Kidney (tissue), 14 donors: ENCODE results near the gene CA12. TPM values are rescaled to one million over a fixed set of nuclear protein-coding genes. Genes with fewer than 3 reads are reported as not detected.
"Not testable (repeated sequence)": the region's sequence is repeated elsewhere in the genome, so short reads cannot be mapped to it uniquely, and the experiment has no call there.

Experiments used
- DNase-seq, 5 donors: peaks; one replicate each; pipeline ENCODE4 v3.0.0-alpha.2; 2013 to 2020
- FAIRE-seq: peaks from 2 replicates; lab custom pipeline; 2012; peaks lifted over from hg19 to GRCh38; lab: Jason Lieb, UNC
- H3K27ac ChIP-seq, 2 donors: one replicate each; pipeline ENCODE4 v1.7.0; 2013; ENCODE audit warnings: low read depth in 2 of 2, low read length in 2 of 2, inconsistent platforms in 1 of 2
- H3K27me3 ChIP-seq: one replicate; pipeline ENCODE4 v1.7.1; 2013; ENCODE audit warnings: low read length, inconsistent platforms; ENCODE audit not compliant: control insufficient read depth, insufficient read depth
- H3K36me3 ChIP-seq, 3 donors: one replicate each; pipeline versions ENCODE4 v1.7.0 to v1.7.1; 2013; ENCODE audit warnings: low read length in 3 of 3, control low read depth in 1 of 3, inconsistent platforms in 1 of 3; ENCODE audit not compliant: insufficient read depth in 3 of 3, control insufficient read depth in 2 of 3
- H3K4me1 ChIP-seq, 3 donors: one replicate each; pipeline versions ENCODE4 v1.7.0 to v1.7.1; 2013; ENCODE audit warnings: low read length in 3 of 3, inconsistent platforms in 1 of 3, low read depth in 1 of 3; ENCODE audit not compliant: control insufficient read depth in 2 of 3, insufficient read depth in 2 of 3
- H3K4me3 ChIP-seq, 3 donors: one replicate each; pipeline versions ENCODE4 v1.7.0 to v1.8.1; 2013; ENCODE audit warnings: low read length in 3 of 3, control low read depth in 1 of 3, inconsistent platforms in 1 of 3
- H3K9ac ChIP-seq, 3 donors: one replicate each; pipeline versions ENCODE4 v1.7.0 to v1.7.1; 2013; ENCODE audit warnings: low read length in 3 of 3, control low read depth in 1 of 3, inconsistent platforms in 1 of 3
- H3K9me3 ChIP-seq, 3 donors: one replicate each; pipeline versions ENCODE4 v1.7.0 to v1.7.1; 2013; ENCODE audit warnings: low read length in 3 of 3, control low read depth in 1 of 3, inconsistent platforms in 1 of 3; ENCODE audit not compliant: control insufficient read depth in 2 of 3, insufficient read depth in 1 of 3
- intact Hi-C: fragments of 100-400 bp; cut with DNase I; formaldehyde crosslinking; loops from one replicate; pipeline ENCODE4 v1.11.1; 2022
- polyA plus RNA-seq: library from polyadenylated mRNA; stranded (reverse); fragments of 350-450 nt; fragmentation: Illumina TruSeq; extraction: RNeasy Lipid Tissue Mini Kit (QIAGEN cat#74804); gene quantifications from one replicate; pipeline ENCODE4 v1.2.3, GENCODE V29; 2014; ENCODE audit warnings: low read depth, low replicate concordance; ENCODE audit not compliant: insufficient read depth
- total RNA-seq: library from RNA; stranded (reverse); fragmentation: NEBNext Ultra II Directional; extraction: Animal tissue kit (Norgen Biotek cat#: 25700); gene quantifications from one replicate; pipeline ENCODE4 v1.2.1, GENCODE V29; 2021
- TF ChIP-seq, protein P1 (sequence below): IDR thresholded peaks from 3 replicates; pipeline ENCODE4 v1.5.1; 2012; ENCODE audit warnings: mild to moderate bottlenecking, moderate library complexity, borderline replicate concordance; ENCODE audit not compliant: insufficient read depth; ENCODE audit errors: extremely low read depth
- donor health status: control.
- donor health status: control.
- donor health status: control.
- donor health status: control.
- donor health status: control.
- donor health status: DM: yes; HTN: yes; CAD: no.
- donor health status: Normal renal cell carcinoma (clear cell type).

The CA12 gene
- total and polyA plus RNA-seq, 2 donors from 2014 or later: 237 to 242 TPM

GRCh38 chr15:63345391-63345752 is 36.3 kb downstream of the CA12 start:
- H3K27me3 ChIP-seq: no peaks in the 10 kb centered on the region
- DNase-seq: no peak
- peaks cover 0 to 34% (median 10%) of the 10 kb centered on the region in 3 donors for H3K36me3 ChIP-seq
- H3K9ac ChIP-seq: no peak overlapping the region
- H3K4me1 ChIP-seq: peaks cover 0 to 35% (median 33%) of the 10 kb centered on the region in 3 donors
- no peak overlapping the region for H3K4me3 ChIP-seq
- intact Hi-C loops: no loop called here
- H3K27ac ChIP-seq: peak overlapping the region in 1 of 2 donors; percentile 38
- TF ChIP-seq, protein P1, sequence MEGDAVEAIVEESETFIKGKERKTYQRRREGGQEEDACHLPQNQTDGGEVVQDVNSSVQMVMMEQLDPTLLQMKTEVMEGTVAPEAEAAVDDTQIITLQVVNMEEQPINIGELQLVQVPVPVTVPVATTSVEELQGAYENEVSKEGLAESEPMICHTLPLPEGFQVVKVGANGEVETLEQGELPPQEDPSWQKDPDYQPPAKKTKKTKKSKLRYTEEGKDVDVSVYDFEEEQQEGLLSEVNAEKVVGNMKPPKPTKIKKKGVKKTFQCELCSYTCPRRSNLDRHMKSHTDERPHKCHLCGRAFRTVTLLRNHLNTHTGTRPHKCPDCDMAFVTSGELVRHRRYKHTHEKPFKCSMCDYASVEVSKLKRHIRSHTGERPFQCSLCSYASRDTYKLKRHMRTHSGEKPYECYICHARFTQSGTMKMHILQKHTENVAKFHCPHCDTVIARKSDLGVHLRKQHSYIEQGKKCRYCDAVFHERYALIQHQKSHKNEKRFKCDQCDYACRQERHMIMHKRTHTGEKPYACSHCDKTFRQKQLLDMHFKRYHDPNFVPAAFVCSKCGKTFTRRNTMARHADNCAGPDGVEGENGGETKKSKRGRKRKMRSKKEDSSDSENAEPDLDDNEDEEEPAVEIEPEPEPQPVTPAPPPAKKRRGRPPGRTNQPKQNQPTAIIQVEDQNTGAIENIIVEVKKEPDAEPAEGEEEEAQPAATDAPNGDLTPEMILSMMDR: no peak
- no peak for FAIRE-seq
- no peaks in the 10 kb centered on the region for H3K9me3 ChIP-seq

DNA sequence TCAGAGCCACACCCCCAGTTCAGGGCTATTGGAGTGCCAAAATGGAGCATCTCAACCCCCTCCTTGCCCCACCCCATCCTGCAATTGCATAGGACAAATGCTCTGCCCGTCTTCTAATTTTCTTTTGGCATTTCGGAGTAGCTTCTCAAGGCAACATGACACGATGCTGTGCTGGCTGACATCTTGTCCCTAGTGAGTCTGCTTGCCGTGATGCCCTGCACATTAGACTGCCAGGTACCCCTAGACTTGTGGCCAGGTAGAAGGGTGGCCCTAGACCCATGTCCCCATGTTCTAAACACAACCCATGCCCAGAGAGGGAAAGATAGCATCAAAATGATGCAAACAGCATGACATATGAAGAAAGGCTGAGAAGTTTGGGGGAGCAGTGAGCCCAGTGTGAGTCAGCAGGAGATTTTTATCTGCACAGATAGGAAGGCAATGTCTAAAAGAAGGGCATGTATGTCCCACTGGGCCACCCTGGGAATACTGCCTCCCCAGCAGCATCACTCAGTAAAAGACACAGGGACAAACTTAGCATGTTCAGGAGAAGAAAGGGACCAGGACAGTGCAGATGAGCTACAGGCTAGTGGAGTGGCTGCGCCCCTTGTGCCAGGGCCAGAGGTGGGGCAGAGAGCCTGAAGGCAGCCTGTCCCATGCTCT is 36.8 kb downstream of the CA12 start:
- intact Hi-C loops: no loop called here
- TF ChIP-seq, protein P1: no peak
- FAIRE-seq (no peak), DNase-seq (no peak)
- Histone ChIP-seq H3K27me3 (no peaks in the 10 kb centered on the region), H3K4me1 (peaks cover 0 to 30% (median 29%) of the 10 kb centered on the region in 3 donors), H3K27ac (peak overlapping the region in 1 of 2 donors; percentile 14), H3K4me3 (no peak overlapping the region), H3K9me3 (no peaks in the 10 kb centered on the region), H3K9ac (no peak overlapping the region), H3K36me3 (peaks cover 0 to 39% (median 12%) of the 10 kb centered on the region in 3 donors)

- H3K9ac ChIP-seq, intact Hi-C loops, H3K4me3 ChIP-seq, H3K27me3 ChIP-seq, FAIRE-seq, H3K9me3 ChIP-seq, H3K27ac ChIP-seq: not testable (repeated sequence)
- peaks cover 0 to 46% (median 14%) of the 10 kb centered on the region in 3 donors for H3K36me3 ChIP-seq
- peak in 1 of 5 donors; percentile 67 for DNase-seq
- peaks cover 0 to 19% (median 16%) of the 10 kb centered on the region in 3 donors for H3K4me1 ChIP-seq
These were observed 38.6 kb downstream of the CA12 start for GRCh38 chr15:63342996-63343562.

GRCh38 chr15:63341898-63342297 is 39.7 kb downstream of the CA12 start:
- no peak for DNase-seq
- no peak overlapping the region for H3K4me3 ChIP-seq
- intact Hi-C loops: no loop called here
- no peak for FAIRE-seq
- H3K36me3 ChIP-seq: peaks cover 0 to 56% (median 16%) of the 10 kb centered on the region in 3 donors
- TF ChIP-seq, protein P1: no peak
- peaks cover 0 to 12% (median 10%) of the 10 kb centered on the region in 3 donors for H3K4me1 ChIP-seq
- no peaks in the 10 kb centered on the region for H3K9me3 ChIP-seq
- H3K27me3 ChIP-seq: no peaks in the 10 kb centered on the region
- no peak overlapping the region for H3K9ac ChIP-seq
- no peak overlapping the region for H3K27ac ChIP-seq
